ENCODE data around the gene ZBTB7C.

The ZBTB7C gene

DNA sequence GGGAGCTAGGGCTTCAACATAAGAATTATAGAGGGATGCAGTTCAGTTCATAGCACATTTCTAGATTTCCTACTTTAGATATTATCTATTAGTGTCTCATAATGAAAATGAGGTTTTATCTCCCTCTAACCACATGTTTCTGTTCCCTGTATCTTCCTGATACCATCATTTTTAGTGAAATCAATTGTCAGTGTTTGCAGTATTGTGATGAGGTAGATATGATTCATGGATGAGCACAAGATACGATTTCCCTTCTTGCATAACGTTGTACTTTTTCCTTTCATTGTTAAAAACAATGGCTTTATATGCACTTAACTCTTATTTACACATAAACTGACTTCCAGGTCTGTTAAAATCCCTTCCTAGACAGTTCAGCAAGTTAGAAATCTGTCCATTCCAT lies 211.4 kb downstream of the ZBTB7C start:
- Histone ChIP-seq H3K4me1 (ENCODE audit: control insufficient read depth, insufficient read depth, low read length) (peaks cover 6% of the 10 kb centered on the region), H3K4me3 (ENCODE audit: low read depth, low read length) (no peak overlapping the region), H3K9me3 (ENCODE audit: control insufficient read depth, insufficient read depth, low read depth, low read length) (no peaks in the 10 kb centered on the region), H3K27ac (ENCODE audit: extremely low read depth, low read depth, low read length) (no peak overlapping the region), H3K36me3 (ENCODE audit: control insufficient read depth in 2 of 2, insufficient read depth in 1 of 2, low read length in 2 of 2) (no peaks in the 10 kb centered on the region)
- POLR2A ChIA-PET = no interaction called here
- CTCF ChIA-PET = no interaction called here
- TF ChIP-seq, protein P1, sequence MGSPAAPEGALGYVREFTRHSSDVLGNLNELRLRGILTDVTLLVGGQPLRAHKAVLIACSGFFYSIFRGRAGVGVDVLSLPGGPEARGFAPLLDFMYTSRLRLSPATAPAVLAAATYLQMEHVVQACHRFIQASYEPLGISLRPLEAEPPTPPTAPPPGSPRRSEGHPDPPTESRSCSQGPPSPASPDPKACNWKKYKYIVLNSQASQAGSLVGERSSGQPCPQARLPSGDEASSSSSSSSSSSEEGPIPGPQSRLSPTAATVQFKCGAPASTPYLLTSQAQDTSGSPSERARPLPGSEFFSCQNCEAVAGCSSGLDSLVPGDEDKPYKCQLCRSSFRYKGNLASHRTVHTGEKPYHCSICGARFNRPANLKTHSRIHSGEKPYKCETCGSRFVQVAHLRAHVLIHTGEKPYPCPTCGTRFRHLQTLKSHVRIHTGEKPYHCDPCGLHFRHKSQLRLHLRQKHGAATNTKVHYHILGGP (tag by site-specific recombination; IDR thresholded peaks at IDR 0.05) = no peak
- TF ChIP-seq ZNF324 (tag by site-specific recombination; IDR thresholded peaks at IDR 0.05) (no peak), OVOL3 (tag by site-specific recombination; IDR thresholded peaks at IDR 0.05) (no peak), ZNF768 (tag by site-specific recombination; IDR thresholded peaks at IDR 0.05) (no peak)
- TF ChIP-seq, protein P2, sequence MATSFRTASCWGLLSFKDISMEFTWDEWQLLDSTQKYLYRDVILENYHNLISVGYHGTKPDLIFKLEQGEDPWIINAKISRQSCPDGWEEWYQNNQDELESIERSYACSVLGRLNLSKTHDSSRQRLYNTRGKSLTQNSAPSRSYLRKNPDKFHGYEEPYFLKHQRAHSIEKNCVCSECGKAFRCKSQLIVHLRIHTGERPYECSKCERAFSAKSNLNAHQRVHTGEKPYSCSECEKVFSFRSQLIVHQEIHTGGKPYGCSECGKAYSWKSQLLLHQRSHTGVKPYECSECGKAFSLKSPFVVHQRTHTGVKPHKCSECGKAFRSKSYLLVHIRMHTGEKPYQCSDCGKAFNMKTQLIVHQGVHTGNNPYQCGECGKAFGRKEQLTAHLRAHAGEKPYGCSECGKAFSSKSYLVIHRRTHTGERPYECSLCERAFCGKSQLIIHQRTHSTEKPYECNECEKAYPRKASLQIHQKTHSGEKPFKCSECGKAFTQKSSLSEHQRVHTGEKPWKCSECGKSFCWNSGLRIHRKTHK (tag by site-specific recombination; IDR thresholded peaks at IDR 0.05) = no peak
- TF ChIP-seq, protein P3, sequence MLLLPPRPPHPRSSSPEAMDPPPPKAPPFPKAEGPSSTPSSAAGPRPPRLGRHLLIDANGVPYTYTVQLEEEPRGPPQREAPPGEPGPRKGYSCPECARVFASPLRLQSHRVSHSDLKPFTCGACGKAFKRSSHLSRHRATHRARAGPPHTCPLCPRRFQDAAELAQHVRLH (tag by site-specific recombination; IDR thresholded peaks at IDR 0.05) = no peak

DNA sequence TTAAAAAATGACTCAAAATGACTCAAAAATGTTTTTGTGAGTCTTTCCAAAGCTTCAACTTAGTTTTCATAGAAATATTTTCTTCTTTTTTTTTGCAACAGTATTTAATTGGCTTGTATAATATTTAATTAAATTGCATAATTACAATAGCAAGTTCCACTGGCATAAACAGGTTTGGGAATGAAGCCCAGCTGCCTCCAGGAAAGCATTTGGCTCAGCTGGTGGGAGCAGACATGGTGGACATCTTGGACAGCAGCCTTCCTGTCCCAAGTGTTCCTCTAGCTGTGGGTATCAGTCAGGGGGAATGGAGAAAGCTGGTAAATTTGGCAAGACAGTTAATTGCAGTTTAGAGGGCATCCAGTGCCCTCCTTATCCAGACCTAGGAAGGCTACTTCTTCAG lies 213.4 kb downstream of the ZBTB7C start:
- Histone ChIP-seq H3K36me3 (ENCODE audit: control insufficient read depth in 2 of 2, insufficient read depth in 1 of 2, low read length in 2 of 2) (no peaks in the 10 kb centered on the region), H3K4me3 (ENCODE audit: low read depth, low read length) (no peak overlapping the region), H3K27ac (ENCODE audit: extremely low read depth, low read depth, low read length) (no peak overlapping the region), H3K4me1 (ENCODE audit: control insufficient read depth, insufficient read depth, low read length) (peaks cover 8% of the 10 kb centered on the region), H3K9me3 (ENCODE audit: control insufficient read depth, insufficient read depth, low read depth, low read length) (no peaks in the 10 kb centered on the region)
- ChIA-PET CTCF (no interaction called here), POLR2A (interaction anchor here (0.5 kb wide), 1 partner anchor 66 kb away, joined by 3 read pairs; no protein-coding TSS in a partner anchor)
- TF ChIP-seq, protein P4, sequence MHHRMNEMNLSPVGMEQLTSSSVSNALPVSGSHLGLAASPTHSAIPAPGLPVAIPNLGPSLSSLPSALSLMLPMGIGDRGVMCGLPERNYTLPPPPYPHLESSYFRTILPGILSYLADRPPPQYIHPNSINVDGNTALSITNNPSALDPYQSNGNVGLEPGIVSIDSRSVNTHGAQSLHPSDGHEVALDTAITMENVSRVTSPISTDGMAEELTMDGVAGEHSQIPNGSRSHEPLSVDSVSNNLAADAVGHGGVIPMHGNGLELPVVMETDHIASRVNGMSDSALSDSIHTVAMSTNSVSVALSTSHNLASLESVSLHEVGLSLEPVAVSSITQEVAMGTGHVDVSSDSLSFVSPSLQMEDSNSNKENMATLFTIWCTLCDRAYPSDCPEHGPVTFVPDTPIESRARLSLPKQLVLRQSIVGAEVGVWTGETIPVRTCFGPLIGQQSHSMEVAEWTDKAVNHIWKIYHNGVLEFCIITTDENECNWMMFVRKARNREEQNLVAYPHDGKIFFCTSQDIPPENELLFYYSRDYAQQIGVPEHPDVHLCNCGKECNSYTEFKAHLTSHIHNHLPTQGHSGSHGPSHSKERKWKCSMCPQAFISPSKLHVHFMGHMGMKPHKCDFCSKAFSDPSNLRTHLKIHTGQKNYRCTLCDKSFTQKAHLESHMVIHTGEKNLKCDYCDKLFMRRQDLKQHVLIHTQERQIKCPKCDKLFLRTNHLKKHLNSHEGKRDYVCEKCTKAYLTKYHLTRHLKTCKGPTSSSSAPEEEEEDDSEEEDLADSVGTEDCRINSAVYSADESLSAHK (tag by site-specific recombination; IDR thresholded peaks at IDR 0.05) = no peak
- TF ChIP-seq, protein P5, sequence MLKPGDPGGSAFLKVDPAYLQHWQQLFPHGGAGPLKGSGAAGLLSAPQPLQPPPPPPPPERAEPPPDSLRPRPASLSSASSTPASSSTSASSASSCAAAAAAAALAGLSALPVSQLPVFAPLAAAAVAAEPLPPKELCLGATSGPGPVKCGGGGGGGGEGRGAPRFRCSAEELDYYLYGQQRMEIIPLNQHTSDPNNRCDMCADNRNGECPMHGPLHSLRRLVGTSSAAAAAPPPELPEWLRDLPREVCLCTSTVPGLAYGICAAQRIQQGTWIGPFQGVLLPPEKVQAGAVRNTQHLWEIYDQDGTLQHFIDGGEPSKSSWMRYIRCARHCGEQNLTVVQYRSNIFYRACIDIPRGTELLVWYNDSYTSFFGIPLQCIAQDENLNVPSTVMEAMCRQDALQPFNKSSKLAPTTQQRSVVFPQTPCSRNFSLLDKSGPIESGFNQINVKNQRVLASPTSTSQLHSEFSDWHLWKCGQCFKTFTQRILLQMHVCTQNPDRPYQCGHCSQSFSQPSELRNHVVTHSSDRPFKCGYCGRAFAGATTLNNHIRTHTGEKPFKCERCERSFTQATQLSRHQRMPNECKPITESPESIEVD (tag by site-specific recombination; IDR thresholded peaks at IDR 0.05) = no peak
- no peak for TF ChIP-seq ZNF473 (tag by site-specific recombination; IDR thresholded peaks at IDR 0.05)
- TF ChIP-seq, protein P6, sequence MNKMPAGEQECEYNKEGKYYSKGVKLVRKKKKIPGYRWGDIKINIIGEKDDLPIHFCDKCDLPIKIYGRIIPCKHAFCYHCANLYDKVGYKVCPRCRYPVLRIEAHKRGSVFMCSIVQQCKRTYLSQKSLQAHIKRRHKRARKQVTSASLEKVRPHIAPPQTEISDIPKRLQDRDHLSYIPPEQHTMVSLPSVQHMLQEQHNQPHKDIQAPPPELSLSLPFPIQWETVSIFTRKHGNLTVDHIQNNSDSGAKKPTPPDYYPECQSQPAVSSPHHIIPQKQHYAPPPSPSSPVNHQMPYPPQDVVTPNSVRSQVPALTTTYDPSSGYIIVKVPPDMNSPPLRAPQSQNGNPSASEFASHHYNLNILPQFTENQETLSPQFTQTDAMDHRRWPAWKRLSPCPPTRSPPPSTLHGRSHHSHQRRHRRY (tag by site-specific recombination; IDR thresholded peaks at IDR 0.05) = no peak
- TF ChIP-seq ZNF549 (tag by site-specific recombination; IDR thresholded peaks at IDR 0.05) = no peak
- TF ChIP-seq ZNF175 (tag by site-specific recombination; IDR thresholded peaks at IDR 0.05) = no peak
- no peak for TF ChIP-seq ZIC2 (tag by site-specific recombination; IDR thresholded peaks at IDR 0.05)
- TF ChIP-seq ZBTB17 (tag by site-specific recombination; IDR thresholded peaks at IDR 0.05) = no peak
- TF ChIP-seq ZNF785 (tag by site-specific recombination; IDR thresholded peaks at IDR 0.05) = no peak
- TF ChIP-seq ZNF10 (tag by site-specific recombination; IDR thresholded peaks at IDR 0.05) = no peak
